ENCODE measurements around the gene RNF167. TPM values are rescaled to one million over a fixed set of nuclear protein-coding genes. Genes with fewer than 3 reads are reported as not detected.

RNF167 gene
- total RNA-seq, 2 donors from 2014 or later, result 184 to 197 TPM

DNA sequence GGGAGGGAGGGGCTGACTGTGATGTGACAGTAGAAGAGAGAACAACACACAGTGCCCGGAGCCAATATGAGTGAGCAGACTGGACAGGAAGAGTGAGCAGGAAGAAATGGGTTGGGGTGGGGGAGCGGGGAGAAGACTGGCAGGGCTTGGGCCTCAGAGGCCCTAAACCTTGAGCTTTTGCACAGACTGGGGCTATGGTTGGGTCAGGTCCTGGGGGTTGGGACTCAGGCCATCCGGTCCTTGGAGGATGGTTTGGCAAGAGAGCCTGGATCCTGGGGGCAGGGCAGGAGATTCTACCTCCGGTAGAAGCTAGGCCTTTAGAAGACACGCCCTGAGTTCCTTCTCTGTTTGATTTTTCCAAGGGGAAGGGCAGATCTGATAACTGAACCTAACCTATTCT, 46.3 kb downstream of the RNF167 start:
- Mint-ChIP-seq H3K9me3 (no peaks in the 10 kb centered on the region), H3K4me1 (peaks cover 39% of the 10 kb centered on the region), H3K4me3 (peak overlapping the region; percentile 95), H3K36me3 (ENCODE audit: low read depth) (peaks cover 45% of the 10 kb centered on the region), H3K27ac (peak overlapping the region; percentile 91), H3K27me3 (no peaks in the 10 kb centered on the region)
- ATAC-seq (replicated peaks), result no peak

DNA sequence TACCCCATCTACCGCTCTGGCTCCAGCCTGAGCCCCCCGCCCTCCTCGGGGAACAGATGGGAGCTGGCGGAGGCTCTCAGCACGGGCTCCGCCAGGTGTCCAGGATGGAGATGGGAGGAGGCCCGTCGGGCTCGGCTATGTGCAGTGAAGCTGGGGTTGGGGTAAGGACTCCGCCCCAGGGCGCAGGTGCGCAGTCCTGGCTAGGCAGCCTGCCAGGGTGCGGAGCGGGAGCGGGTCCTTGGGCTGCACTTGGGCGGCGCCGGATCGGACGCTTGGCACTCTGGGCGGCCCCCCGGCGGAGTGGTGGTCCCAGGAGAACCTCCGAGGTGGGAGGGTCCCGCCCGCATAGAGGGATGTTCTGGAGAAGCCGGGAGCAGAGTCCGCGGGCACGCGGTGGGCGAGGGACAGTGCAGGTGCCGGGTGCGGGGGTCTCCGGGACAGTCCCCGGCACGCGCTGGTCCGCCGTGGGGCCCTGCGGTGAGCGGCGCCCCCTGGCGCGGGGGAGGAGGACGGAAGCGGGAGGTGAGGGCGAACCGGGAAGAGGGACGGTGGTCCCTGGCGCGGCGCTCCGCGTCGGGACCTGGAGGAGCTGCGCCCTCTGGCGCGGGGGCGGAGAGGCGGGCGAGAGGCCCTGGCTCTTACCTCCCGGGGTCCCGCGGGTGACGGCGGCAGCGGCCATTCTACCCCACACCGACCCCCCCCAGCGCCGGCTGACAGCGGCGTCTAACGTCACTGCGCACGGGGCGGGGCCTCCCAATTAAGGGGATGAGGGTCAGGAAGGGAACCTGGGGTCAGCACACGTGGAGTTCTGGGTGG, 47.1 kb downstream of the RNF167 start, which contains the start of gene CAMTA2:
CAMTA2 (minus strand) TSS at position 725 of the 816 bp plus-strand sequence. CDS start 1,453 bp downstream, outside the sequence.
- Mint-ChIP-seq H3K36me3 (ENCODE audit: low read depth) (peaks cover 37% of the 10 kb centered on the region), H3K4me1 (peaks cover 33% of the 10 kb centered on the region), H3K9me3 (no peaks in the 10 kb centered on the region), H3K27ac (peak within 1 kb of the TSS; percentile 93), H3K4me3 (peak within 1 kb of the TSS; percentile 95), H3K27me3 (no peaks in the 10 kb centered on the region)
- peak; percentile 94 for ATAC-seq (replicated peaks)

GRCh38 chr17:4987767-4988567, 47.9 kb downstream of the RNF167 start:
- Mint-ChIP-seq H3K27me3 (no peaks in the 10 kb centered on the region), H3K9me3 (no peaks in the 10 kb centered on the region), H3K4me1 (peaks cover 30% of the 10 kb centered on the region), H3K36me3 (ENCODE audit: low read depth) (peaks cover 29% of the 10 kb centered on the region), H3K27ac (peak overlapping the region; percentile 93), H3K4me3 (peak overlapping the region; percentile 95)
- peak; percentile 10 for ATAC-seq (replicated peaks)

- H3K4me3 Mint-ChIP-seq, result no peak overlapping the region
Measured at GRCh38 chr17:4994081-4994595, 54.1 kb downstream of the RNF167 start.

More at GRCh38 chr17:4994081-4994595, 54.1 kb downstream of the RNF167 start:
- Mint-ChIP-seq H3K4me1 (peaks cover 16% of the 10 kb centered on the region), H3K9me3 (no peaks in the 10 kb centered on the region), H3K27me3 (no peaks in the 10 kb centered on the region), H3K36me3 (ENCODE audit: low read depth) (no peaks in the 10 kb centered on the region), H3K27ac (no peak overlapping the region)
- ATAC-seq (replicated peaks), result no peak

Other genes starting within 250 kb of the RNF167 start
- 100 to 1,000 TPM in 1 of 2 donors, 10 to 100 TPM in 1; 87.1 to 107 TPM for gene PELP1, start 236.1 kb upstream of the RNF167 start, total RNA-seq
- 100 to 1,000 TPM; 281 to 307 TPM for gene ARRB2, start 229.6 kb upstream of the RNF167 start, total RNA-seq
- 10 to 100 TPM; 25.3 to 25.7 TPM for gene MED11, start 208.8 kb upstream of the RNF167 start, total RNA-seq
- under 1 TPM in 1 of 2 donors, not detected in 1; 0.42 TPM for gene ZMYND15, start 200.4 kb upstream of the RNF167 start, total RNA-seq
- 1 to 10 TPM; 2.7 to 6.7 TPM for gene CXCL16, start 200.3 kb upstream of the RNF167 start, total RNA-seq
- gene TM4SF5, start 168.4 kb upstream of the RNF167 start, total RNA-seq, result not detected
- gene VMO1, start 153.9 kb upstream of the RNF167 start, total RNA-seq, result not detected
- gene GLTPD2, start 151.3 kb upstream of the RNF167 start, total RNA-seq, result not detected
- 100 to 1,000 TPM in 1 of 2 donors, 10 to 100 TPM in 1; 91.0 to 169 TPM for gene PSMB6, start 144.1 kb upstream of the RNF167 start, total RNA-seq
- 10 to 100 TPM; 23.3 to 35.0 TPM for gene PLD2, start 133.1 kb upstream of the RNF167 start, total RNA-seq
- 100 to 1,000 TPM in 1 of 2 donors, 10 to 100 TPM in 1; 68.6 to 127 TPM for gene MINK1, start 106.9 kb upstream of the RNF167 start, total RNA-seq
- 1 to 10 TPM in 1 of 2 donors, under 1 TPM in 1; 0.67 to 3.4 TPM for gene C17orf107, start 40.7 kb upstream of the RNF167 start, total RNA-seq
- gene CHRNE, start 37.2 kb upstream of the RNF167 start, total RNA-seq, result under 1 TPM; 0.35 to 0.69 TPM
- under 1 TPM in 1 of 2 donors, not detected in 1; 0.11 TPM for gene GP1BA, start 8.0 kb upstream of the RNF167 start, total RNA-seq
- 10 to 100 TPM; 54.7 to 68.5 TPM for gene SLC25A11, start 222 bp upstream of the RNF167 start, total RNA-seq
- gene PFN1, start 8.3 kb downstream of the RNF167 start, total RNA-seq, result 1,000 to 10,000 TPM; 1,346 to 1,950 TPM
- gene ENO3, start 10.9 kb downstream of the RNF167 start, total RNA-seq, result 10 to 100 TPM; 27.4 to 30.3 TPM
- 10 to 100 TPM; 71.6 to 83.4 TPM for gene SPAG7, start 27.5 kb downstream of the RNF167 start, total RNA-seq
- 100 to 1,000 TPM in 1 of 2 donors, 10 to 100 TPM in 1; 66.9 to 103 TPM for gene CAMTA2, start 47.4 kb downstream of the RNF167 start, total RNA-seq
- gene INCA1, start 57.3 kb downstream of the RNF167 start, total RNA-seq, result under 1 TPM; 0.61 to 0.69 TPM
- 10 to 100 TPM; 47.4 to 54.4 TPM for gene KIF1C, start 57.7 kb downstream of the RNF167 start, total RNA-seq
- gene SLC52A1, start 95.2 kb downstream of the RNF167 start, total RNA-seq, result under 1 TPM; 0.11 to 0.26 TPM
- 1 to 10 TPM; 1.4 to 1.9 TPM for gene ZFP3, start 138.2 kb downstream of the RNF167 start, total RNA-seq
- gene ZNF232, start 171.6 kb downstream of the RNF167 start, total RNA-seq, result 10 to 100 TPM; 10.7 to 16.3 TPM
- under 1 TPM; 0.06 to 0.08 TPM for gene USP6, start 175.8 kb downstream of the RNF167 start, total RNA-seq

Measured in activated T-helper 17 cell treated with anti-CD3 and anti-CD28 coated beads, Interleukin-2, amount 50 U/mL, for 72 hours (primary cell).